GM18508 (cell line): ENCODE results near the gene EXOC6B.

Experiments used
- ATAC-seq: cut with Tn5 transposase; IDR thresholded peaks from one replicate; pipeline ENCODE4 v1.9.1; 2021; ENCODE audit warnings: moderate number of reproducible peaks; ENCODE audit not compliant: insufficient read depth, unreplicated experiment

The EXOC6B gene

GRCh38 chr2:72747344-72747743 lies 78.5 kb downstream of the EXOC6B start:
- no peak for ATAC-seq

DNA sequence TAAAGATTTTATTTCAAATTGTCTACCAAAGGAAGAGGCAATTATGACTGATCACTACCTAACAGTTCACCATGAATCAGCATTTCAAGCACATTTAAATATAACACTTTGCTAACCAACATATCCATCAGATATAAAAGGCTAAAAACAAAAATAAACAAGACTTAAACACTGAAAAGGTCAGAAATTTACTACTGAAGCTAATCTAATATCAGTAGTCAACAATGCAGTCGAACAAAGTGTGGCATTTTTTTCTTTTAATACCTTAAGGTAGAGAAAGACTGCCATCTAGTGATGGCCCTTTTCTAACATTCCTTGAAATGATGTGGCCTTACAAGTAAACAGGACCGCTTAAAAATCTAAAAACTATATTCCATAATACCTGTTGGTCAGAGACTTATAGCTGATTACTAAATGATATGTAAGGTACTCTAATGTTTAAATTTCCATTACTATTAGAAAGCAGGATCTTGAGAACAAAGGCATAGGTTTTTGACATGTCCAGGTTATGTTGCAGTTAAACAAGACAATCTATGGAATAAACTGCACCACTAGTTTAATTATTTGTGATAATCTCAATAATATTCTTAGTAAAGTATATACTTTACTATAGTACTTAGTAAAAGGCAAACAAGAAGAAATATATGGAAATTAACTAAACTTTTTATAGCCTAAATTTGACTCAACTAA lies 80.0 kb downstream of the EXOC6B start:
- ATAC-seq: no peak

DNA sequence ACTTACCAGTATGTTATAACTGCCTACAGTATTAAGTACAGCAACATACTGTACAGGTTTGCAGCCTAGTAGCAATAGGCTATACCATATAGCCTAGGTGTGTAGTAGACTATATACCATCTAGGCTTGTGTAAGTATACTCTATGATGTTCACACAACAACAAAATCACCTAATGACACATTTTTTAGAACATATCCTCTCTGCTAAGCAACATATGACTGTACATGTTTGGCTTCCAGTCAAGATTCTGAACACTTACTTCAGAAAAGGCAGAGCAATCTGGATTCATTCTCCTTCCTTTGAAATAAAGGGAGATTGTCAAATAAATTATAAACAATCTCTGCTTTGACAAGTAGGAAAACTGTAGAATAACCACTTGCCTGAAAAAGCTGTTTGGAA lies 81.8 kb downstream of the EXOC6B start:
- ATAC-seq: no peak

DNA sequence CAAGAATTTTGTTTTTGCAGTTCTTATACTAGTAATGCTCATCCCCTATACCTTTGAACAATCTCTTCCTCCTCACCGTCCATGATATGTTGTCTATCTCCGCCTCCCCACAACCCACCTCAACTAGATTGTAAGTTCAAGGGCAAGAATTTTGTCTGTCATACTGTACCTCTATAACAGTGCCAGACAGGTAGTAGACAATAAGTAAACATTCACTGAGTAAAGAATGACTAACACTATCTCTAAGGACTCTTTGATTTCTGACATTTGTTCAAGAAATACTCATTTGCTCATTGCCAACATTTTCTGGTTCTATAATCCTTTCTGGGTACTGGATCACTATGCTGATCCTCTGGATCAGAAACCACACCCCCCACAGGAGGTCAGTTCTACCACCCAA lies 82.4 kb downstream of the EXOC6B start:
- ATAC-seq: no peak

DNA sequence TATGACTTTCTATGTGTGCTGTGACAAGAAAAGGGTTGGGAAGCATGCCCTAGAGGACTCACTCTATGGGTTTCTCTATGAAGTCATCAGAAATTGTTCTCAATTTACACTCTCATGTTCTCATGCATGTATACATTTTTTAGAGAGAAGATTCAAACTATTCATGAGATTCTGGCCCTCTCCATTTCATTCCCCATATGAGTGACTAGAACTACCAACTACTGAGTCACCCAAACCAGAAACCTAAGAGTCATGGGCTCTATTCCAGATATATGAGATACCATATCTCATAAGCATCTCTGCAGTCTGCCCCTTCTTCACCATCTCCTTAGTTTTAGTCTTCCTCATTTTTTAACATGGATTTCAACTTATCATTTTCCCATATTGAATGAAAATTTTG lies 87.7 kb downstream of the EXOC6B start:
- no peak for ATAC-seq

DNA sequence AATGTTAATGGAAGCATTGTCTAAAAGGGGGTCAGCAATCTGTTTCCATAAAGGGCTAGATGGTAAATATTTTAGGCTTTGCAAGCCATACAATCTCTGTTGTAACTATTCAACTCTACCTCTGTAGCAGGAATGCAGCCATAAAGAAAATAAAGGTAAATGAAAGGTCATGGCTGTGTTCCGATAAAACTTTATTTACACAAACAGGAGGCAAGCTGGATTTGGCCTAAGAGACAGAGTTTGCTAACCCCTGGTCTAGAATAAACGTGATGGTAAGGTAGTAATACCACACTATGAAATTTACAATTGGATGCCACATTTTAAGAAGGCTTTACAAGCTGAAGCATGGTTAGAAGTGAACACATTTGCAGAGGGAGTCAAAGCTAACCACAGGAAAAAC lies 91.4 kb downstream of the EXOC6B start:
- ATAC-seq: no peak

DNA sequence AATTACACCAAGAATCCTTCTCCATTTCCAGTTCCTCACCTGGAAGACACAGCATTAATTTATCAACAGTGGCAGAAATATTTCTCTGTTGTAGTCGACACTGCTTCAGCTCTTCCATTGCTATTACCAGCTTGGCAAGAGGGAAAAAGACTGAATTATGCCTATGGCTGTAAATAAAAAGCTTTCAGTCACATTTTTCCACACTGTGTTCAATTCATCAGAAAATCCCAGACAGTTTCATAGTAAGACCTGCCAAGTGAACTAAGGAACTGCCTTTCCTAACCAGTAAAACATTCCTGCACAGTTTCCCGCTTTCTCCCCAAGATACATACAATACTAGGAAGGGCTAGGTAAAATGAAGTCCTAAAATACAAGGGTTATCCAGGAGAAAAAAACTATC lies 94.7 kb downstream of the EXOC6B start:
- ATAC-seq: no peak

GRCh38 chr2:72727356-72727755 lies 98.5 kb downstream of the EXOC6B start:
- ATAC-seq: no peak

DNA sequence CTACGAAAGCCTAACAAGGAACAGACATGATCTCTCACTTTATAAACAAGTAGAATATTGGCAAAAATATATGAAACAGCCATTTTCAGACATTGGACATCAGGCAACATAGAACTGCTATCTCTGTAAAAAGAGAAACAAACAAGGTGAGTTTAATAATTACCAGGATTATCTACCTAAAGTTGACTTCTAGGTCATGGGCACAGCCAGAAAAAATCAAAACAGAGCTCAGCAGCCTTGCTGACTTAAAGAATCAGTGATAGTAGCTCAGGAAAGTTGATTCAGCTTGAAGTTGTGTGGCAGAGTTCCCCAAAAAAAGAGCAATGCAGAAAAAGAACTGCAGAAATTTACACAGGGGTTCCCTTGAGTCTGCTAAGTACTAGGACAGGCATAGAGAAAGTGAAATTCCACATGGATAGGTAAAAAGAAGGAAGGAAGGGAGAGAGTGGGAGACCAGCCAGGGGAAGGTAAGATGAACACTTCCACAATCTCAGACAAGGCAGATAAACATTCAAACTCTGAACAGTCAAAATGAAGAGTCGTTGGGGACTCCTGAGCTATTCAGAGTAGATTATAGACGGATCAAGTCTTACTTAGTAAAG lies 102.0 kb downstream of the EXOC6B start:
- ATAC-seq: no peak

DNA sequence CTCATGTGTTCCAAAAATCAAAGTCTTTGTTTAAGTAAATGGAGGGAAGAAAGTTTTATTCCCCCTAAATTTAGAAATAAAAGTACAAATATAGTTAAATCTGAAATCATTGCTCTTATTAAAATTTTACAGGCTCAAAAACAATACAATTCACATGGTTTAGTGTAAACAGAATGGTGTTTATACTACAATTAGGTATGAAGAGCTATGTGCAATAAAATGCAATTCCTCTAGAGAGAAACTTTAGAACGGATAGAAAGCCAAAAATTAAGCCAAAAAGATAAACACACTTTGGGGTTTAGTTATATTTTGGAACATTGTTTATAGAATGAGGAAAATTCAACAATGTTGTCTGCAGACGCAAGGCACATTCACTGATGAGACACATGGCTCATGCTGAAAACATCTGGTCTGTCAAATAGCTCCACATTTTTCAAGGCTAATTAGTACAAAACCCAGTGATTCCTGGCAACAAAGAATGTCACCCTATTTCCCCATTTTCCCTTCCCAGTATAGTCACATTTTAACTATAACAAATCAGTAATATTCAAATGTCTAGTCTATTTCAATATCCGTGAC lies 103.3 kb downstream of the EXOC6B start:
- no peak for ATAC-seq

- no peak for ATAC-seq
Observed at GRCh38 chr2:72719416-72719815, 106.4 kb downstream of the EXOC6B start.

- ATAC-seq: no peak
Observed at GRCh38 chr2:72718876-72719275, 107.0 kb downstream of the EXOC6B start.

- ATAC-seq: no peak
Observed at GRCh38 chr2:72716601-72717000, 109.2 kb downstream of the EXOC6B start.

DNA sequence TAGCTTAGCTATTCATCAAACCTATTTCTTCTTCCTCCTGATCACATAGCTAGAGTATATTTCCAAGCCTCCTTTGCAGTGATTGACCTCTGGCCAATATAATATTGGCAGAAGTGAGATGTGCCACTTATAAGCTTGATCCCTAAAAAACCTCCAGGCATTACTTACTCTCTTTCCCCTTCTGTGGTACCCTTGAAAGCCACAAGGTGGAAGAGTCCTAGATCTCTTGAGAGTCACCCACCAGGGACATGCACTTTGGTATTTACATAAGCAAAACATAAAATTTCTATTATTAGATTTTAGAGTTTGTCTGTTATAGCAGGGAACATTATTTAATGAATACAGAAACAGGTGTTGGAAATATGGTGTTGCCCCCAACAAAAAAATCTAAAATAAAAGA lies 112.0 kb downstream of the EXOC6B start:
- no peak for ATAC-seq

DNA sequence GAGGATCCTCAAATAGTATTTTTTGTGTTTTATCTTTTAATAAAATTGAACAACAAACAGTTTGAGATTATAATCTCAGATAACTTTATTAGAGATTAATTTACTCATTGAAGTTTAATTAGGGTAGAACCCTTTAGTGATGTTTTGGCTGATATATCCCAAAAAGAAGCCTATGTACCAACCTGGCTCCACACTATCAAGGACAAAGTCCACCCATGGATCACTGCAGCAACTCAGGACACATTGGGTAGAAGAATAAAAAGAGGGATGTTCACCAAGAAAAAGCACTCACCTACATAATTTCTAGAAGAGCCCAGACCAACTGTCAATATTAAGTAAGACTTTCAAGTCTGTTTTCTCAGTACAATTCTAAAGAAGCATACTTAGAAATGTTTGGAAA lies 112.9 kb downstream of the EXOC6B start:
- no peak for ATAC-seq

GRCh38 chr2:72712304-72712703 lies 113.5 kb downstream of the EXOC6B start:
- ATAC-seq: no peak

DNA sequence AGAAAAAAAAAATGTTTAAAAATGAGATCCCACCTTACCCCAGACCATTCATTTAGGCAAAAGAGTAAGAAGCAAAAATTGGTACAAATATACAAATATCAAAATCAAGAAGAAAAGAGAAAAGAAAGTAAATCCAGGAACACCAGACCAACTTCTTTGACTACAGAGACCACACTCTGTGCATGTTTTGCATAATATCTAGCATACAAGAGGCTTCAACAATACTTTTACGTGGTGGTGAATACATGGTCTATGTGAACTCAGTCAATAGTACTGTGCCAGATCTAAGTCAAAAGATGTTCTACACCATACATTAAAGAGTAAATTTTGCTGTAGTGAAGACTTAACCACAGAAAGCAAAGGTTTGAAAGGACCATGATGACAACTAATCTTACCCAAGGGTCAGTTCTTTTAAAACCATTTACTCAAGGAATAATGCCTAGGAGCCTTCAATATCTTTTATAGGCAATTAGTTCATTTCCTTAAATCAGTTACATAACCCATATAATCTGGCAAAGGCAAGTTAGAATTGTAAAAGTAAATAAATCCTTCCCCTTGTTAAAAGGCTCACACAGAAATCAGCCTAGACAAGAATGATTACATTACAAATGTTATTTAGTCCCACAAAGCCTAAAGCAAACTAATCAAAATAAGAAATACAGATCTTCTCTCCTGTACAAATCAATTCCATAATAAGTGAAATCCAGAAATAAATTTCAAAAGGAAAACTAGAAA lies 115.2 kb downstream of the EXOC6B start:
- ATAC-seq: no peak

DNA sequence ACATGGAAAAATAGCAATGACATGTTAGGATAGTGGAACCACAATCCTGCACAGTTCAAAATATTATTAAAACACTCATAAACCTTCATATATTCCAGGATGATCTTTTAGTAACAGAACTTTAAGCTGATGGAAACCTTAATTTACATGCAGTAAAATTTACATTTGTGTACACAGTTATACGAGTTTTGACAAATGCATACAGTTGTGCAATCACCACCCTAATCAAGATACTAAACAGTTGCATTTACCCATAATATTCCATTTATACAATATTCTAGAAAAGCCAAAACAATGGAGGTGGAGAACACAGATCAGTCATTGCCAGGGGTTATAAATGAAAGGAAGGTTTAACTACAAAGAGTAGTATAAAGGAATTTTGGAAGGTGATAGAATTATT lies 117.6 kb downstream of the EXOC6B start:
- no peak for ATAC-seq

- ATAC-seq: no peak
Observed at GRCh38 chr2:72698300-72698699, 127.5 kb downstream of the EXOC6B start.

- ATAC-seq: no peak
Observed at GRCh38 chr2:72696559-72696958, 129.3 kb downstream of the EXOC6B start.

GRCh38 chr2:72695676-72696075 lies 130.2 kb downstream of the EXOC6B start:
- no peak for ATAC-seq
